ENCODE data around the gene GPR142.

GPR142 gene

DNA sequence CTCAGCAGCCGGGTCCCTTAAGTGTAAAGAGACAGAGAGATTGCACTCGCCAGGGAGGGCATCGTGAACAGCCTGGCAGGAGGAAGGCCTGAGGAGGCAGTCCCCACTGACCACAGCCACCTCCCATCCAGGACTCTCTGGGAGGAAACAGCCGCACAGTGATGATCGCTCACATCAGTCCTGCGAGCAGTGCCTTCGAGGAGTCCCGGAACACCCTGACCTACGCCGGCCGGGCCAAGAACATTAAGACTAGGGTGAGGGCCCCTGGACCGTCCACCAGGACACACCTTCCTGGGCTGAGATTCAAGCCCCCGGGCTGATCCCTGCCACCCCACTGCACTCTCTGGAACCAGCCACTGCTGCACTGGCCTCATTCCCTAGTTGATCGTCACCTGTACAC, 19.7 kb upstream of the GPR142 start (continued):
- TF ChIP-seq, protein P1, sequence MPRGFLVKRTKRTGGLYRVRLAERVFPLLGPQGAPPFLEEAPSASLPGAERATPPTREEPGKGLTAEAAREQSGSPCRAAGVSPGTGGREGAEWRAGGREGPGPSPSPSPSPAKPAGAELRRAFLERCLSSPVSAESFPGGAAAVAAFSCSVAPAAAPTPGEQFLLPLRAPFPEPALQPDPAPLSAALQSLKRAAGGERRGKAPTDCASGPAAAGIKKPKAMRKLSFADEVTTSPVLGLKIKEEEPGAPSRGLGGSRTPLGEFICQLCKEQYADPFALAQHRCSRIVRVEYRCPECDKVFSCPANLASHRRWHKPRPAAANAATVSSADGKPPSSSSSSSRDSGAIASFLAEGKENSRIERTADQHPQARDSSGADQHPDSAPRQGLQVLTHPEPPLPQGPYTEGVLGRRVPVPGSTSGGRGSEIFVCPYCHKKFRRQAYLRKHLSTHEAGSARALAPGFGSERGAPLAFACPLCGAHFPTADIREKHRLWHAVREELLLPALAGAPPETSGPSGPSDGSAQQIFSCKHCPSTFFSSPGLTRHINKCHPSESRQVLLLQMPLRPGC (tag by site-specific recombination; IDR thresholded peaks at IDR 0.05): no peak
- TF ChIP-seq, protein P2, sequence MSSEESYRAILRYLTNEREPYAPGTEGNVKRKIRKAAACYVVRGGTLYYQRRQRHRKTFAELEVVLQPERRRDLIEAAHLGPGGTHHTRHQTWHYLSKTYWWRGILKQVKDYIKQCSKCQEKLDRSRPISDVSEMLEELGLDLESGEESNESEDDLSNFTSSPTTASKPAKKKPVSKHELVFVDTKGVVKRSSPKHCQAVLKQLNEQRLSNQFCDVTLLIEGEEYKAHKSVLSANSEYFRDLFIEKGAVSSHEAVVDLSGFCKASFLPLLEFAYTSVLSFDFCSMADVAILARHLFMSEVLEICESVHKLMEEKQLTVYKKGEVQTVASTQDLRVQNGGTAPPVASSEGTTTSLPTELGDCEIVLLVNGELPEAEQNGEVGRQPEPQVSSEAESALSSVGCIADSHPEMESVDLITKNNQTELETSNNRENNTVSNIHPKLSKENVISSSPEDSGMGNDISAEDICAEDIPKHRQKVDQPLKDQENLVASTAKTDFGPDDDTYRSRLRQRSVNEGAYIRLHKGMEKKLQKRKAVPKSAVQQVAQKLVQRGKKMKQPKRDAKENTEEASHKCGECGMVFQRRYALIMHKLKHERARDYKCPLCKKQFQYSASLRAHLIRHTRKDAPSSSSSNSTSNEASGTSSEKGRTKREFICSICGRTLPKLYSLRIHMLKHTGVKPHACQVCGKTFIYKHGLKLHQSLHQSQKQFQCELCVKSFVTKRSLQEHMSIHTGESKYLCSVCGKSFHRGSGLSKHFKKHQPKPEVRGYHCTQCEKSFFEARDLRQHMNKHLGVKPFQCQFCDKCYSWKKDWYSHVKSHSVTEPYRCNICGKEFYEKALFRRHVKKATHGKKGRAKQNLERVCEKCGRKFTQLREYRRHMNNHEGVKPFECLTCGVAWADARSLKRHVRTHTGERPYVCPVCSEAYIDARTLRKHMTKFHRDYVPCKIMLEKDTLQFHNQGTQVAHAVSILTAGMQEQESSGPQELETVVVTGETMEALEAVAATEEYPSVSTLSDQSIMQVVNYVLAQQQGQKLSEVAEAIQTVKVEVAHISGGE (tag by site-specific recombination; conservative IDR thresholded peaks at IDR 0.05; ENCODE audit: low read depth): no peak
- TF ChIP-seq, protein P3, sequence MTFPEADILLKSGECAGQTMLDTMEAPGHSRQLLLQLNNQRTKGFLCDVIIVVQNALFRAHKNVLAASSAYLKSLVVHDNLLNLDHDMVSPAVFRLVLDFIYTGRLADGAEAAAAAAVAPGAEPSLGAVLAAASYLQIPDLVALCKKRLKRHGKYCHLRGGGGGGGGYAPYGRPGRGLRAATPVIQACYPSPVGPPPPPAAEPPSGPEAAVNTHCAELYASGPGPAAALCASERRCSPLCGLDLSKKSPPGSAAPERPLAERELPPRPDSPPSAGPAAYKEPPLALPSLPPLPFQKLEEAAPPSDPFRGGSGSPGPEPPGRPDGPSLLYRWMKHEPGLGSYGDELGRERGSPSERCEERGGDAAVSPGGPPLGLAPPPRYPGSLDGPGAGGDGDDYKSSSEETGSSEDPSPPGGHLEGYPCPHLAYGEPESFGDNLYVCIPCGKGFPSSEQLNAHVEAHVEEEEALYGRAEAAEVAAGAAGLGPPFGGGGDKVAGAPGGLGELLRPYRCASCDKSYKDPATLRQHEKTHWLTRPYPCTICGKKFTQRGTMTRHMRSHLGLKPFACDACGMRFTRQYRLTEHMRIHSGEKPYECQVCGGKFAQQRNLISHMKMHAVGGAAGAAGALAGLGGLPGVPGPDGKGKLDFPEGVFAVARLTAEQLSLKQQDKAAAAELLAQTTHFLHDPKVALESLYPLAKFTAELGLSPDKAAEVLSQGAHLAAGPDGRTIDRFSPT (tag by site-specific recombination; IDR thresholded peaks at IDR 0.05): no peak

DNA sequence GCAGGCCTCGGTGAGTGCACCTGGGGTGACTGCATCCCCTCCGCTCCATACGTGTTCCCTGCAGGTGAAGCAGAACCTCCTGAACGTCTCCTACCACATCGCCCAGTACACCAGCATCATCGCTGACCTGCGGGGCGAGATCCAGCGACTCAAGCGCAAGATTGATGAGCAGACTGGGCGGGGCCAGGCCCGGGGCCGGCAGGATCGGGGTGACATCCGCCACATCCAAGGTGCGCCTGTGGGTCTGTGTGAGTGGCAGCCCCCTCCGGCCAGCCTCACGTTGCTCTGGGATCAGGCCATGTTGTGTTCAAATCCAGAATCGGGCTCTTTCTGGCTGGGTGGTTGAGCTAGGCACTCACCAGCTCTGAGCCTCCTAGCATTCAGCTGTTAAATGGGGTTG, 18.2 kb upstream of the GPR142 start:
- no peak for TF ChIP-seq ZNF777 (tag by site-specific recombination; IDR thresholded peaks at IDR 0.05; ENCODE audit: borderline replicate concordance)
- no peak for TF ChIP-seq ZNF248 (tag by site-specific recombination; IDR thresholded peaks at IDR 0.05)
- TF ChIP-seq, protein P4, sequence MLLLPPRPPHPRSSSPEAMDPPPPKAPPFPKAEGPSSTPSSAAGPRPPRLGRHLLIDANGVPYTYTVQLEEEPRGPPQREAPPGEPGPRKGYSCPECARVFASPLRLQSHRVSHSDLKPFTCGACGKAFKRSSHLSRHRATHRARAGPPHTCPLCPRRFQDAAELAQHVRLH (tag by site-specific recombination; IDR thresholded peaks at IDR 0.05): no peak
- no peak for TF ChIP-seq GLI4 (tag by site-specific recombination; IDR thresholded peaks at IDR 0.05)
- TF ChIP-seq, protein P5, sequence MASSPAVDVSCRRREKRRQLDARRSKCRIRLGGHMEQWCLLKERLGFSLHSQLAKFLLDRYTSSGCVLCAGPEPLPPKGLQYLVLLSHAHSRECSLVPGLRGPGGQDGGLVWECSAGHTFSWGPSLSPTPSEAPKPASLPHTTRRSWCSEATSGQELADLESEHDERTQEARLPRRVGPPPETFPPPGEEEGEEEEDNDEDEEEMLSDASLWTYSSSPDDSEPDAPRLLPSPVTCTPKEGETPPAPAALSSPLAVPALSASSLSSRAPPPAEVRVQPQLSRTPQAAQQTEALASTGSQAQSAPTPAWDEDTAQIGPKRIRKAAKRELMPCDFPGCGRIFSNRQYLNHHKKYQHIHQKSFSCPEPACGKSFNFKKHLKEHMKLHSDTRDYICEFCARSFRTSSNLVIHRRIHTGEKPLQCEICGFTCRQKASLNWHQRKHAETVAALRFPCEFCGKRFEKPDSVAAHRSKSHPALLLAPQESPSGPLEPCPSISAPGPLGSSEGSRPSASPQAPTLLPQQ (tag by site-specific recombination; IDR thresholded peaks at IDR 0.05): no peak
- no peak for TF ChIP-seq KLF16 (tag by site-specific recombination; IDR thresholded peaks at IDR 0.05)
- TF ChIP-seq ZFP41 (tag by site-specific recombination; IDR thresholded peaks at IDR 0.05; ENCODE audit: borderline replicate concordance): no peak
- no peak for TF ChIP-seq ZNF423 (tag by site-specific recombination; IDR thresholded peaks at IDR 0.05)
- no peak for TF ChIP-seq FEZF1 (tag by site-specific recombination; IDR thresholded peaks at IDR 0.05)
- TF ChIP-seq, protein P6, sequence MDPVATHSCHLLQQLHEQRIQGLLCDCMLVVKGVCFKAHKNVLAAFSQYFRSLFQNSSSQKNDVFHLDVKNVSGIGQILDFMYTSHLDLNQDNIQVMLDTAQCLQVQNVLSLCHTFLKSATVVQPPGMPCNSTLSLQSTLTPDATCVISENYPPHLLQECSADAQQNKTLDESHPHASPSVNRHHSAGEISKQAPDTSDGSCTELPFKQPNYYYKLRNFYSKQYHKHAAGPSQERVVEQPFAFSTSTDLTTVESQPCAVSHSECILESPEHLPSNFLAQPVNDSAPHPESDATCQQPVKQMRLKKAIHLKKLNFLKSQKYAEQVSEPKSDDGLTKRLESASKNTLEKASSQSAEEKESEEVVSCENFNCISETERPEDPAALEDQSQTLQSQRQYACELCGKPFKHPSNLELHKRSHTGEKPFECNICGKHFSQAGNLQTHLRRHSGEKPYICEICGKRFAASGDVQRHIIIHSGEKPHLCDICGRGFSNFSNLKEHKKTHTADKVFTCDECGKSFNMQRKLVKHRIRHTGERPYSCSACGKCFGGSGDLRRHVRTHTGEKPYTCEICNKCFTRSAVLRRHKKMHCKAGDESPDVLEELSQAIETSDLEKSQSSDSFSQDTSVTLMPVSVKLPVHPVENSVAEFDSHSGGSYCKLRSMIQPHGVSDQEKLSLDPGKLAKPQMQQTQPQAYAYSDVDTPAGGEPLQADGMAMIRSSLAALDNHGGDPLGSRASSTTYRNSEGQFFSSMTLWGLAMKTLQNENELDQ (tag by site-specific recombination; IDR thresholded peaks at IDR 0.05; ENCODE audit: low read depth): no peak
- TF ChIP-seq, protein P7, sequence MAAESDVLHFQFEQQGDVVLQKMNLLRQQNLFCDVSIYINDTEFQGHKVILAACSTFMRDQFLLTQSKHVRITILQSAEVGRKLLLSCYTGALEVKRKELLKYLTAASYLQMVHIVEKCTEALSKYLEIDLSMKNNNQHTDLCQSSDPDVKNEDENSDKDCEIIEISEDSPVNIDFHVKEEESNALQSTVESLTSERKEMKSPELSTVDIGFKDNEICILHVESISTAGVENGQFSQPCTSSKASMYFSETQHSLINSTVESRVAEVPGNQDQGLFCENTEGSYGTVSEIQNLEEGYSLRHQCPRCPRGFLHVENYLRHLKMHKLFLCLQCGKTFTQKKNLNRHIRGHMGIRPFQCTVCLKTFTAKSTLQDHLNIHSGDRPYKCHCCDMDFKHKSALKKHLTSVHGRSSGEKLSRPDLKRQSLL (tag by site-specific recombination; IDR thresholded peaks at IDR 0.05): no peak
- TF ChIP-seq ZBTB21 (tag by site-specific recombination; IDR thresholded peaks at IDR 0.05): no peak
- TF ChIP-seq ZNF391 (tag by site-specific recombination; IDR thresholded peaks at IDR 0.05; ENCODE audit: borderline replicate concordance, low read depth): no peak
- no peak for TF ChIP-seq ZFP69B (tag by site-specific recombination; IDR thresholded peaks at IDR 0.05)
- no peak for TF ChIP-seq ZNF302 (tag by site-specific recombination; IDR thresholded peaks at IDR 0.05; ENCODE audit: low read depth)
- Histone ChIP-seq H3K9me3 (ENCODE audit: control insufficient read depth, insufficient read depth, low read depth, low read length) (no peaks in the 10 kb centered on the region), H3K4me1 (ENCODE audit: control insufficient read depth, insufficient read depth, low read length) (no peaks in the 10 kb centered on the region), H3K27ac (ENCODE audit: extremely low read depth, low read depth, low read length) (no peak overlapping the region), H3K4me3 (ENCODE audit: low read depth, low read length) (no peak overlapping the region), H3K36me3 (ENCODE audit: control insufficient read depth in 2 of 2, insufficient read depth in 1 of 2, low read length in 2 of 2) (no peaks in the 10 kb centered on the region)
- CTCF ChIA-PET: interaction anchor here (0.6 to 1.4 kb wide), 3 partner anchors 19 to 104 kb away, joined by 3 to 6 read pairs (median 4); partner anchors contain the start of gene GPR142
- POLR2A ChIA-PET: no interaction called here
